Mesenchymal stem cell (in vitro differentiated cells and primary cell): Measurements from ENCODE around the gene MGLL.

Experiments
- DNase-seq: peaks from one replicate; pipeline ENCODE4 v3.0.0-alpha.2; 2013
- H2AFZ ChIP-seq: one replicate; pipeline ENCODE4 v1.6.1; 2013; ENCODE audit warnings: low read depth, mild to moderate bottlenecking, control low read depth, inconsistent platforms, low read length, moderate library complexity
- H2AK5ac ChIP-seq: 2 replicates; pipeline ENCODE4 v1.6.1; 2013; ENCODE audit warnings: low read length, moderate library complexity, mild to moderate bottlenecking, inconsistent platforms; ENCODE audit not compliant: severe bottlenecking
- H2BK120ac ChIP-seq: one replicate; pipeline ENCODE4 v1.6.1; 2013; ENCODE audit warnings: low read depth, mild to moderate bottlenecking, inconsistent platforms, low read length, moderate library complexity
- H2BK12ac ChIP-seq, 2 experiments: one replicate each; pipeline ENCODE4 v1.6.1; 2013; ENCODE audit warnings: inconsistent platforms in 2 of 2, low read length in 2 of 2, mild to moderate bottlenecking in 2 of 2, moderate library complexity in 2 of 2, control low read depth in 1 of 2
- H2BK15ac ChIP-seq: one replicate; pipeline ENCODE4 v1.6.1; 2013; ENCODE audit warnings: mild to moderate bottlenecking, low read depth, inconsistent platforms; ENCODE audit not compliant: poor library complexity, severe bottlenecking
- H2BK5ac ChIP-seq: 2 replicates; pipeline ENCODE4 v1.6.1; 2013; ENCODE audit warnings: low read depth, mild to moderate bottlenecking, low read length, control low read depth, inconsistent platforms; ENCODE audit not compliant: poor library complexity, severe bottlenecking
- H3K14ac ChIP-seq, 2 experiments: one replicate each; pipeline ENCODE4 v1.6.1; 2013; ENCODE audit warnings: inconsistent platforms in 2 of 2, low read length in 2 of 2, control low read depth in 1 of 2, mild to moderate bottlenecking in 1 of 2, moderate library complexity in 1 of 2
- H3K18ac ChIP-seq, 2 experiments: one replicate each; pipeline ENCODE4 v1.6.1; 2013; ENCODE audit warnings: inconsistent platforms in 2 of 2, low read length in 2 of 2, control low read depth in 1 of 2, low read depth in 1 of 2, mild to moderate bottlenecking in 1 of 2
- H3K23ac ChIP-seq, 2 experiments: one replicate each; pipeline ENCODE4 v1.6.1; 2013; ENCODE audit warnings: inconsistent platforms in 2 of 2, low read length in 2 of 2, mild to moderate bottlenecking in 2 of 2, moderate library complexity in 2 of 2, control low read depth in 1 of 2
- H3K27ac ChIP-seq: 2 replicates; pipeline ENCODE4 v1.5.1; 2013; ENCODE audit warnings: mild to moderate bottlenecking, moderate library complexity, low read length, control low read depth, inconsistent platforms; ENCODE audit not compliant: poor library complexity, severe bottlenecking
- H3K27me3 ChIP-seq, 2 experiments: 2 replicates each; pipeline versions ENCODE4 v1.6.1 to v1.7.0; 2013; ENCODE audit warnings: low read length in 2 of 2, mild to moderate bottlenecking in 2 of 2, moderate library complexity in 2 of 2, control low read depth in 1 of 2, inconsistent platforms in 1 of 2; ENCODE audit not compliant: control insufficient read depth in 1 of 2, insufficient read depth in 1 of 2
- H3K36me3 ChIP-seq, 2 experiments: 2 replicates each; pipeline versions ENCODE4 v1.6.1 to v1.7.0; 2013; ENCODE audit warnings: low read length in 2 of 2, control low read depth in 1 of 2, inconsistent platforms in 1 of 2, low read depth in 1 of 2, mild to moderate bottlenecking in 1 of 2; ENCODE audit not compliant: insufficient read depth in 2 of 2, control insufficient read depth in 1 of 2
- H3K4ac ChIP-seq, 2 experiments: one replicate each; pipeline ENCODE4 v1.6.1; 2013; ENCODE audit warnings: inconsistent platforms in 2 of 2, low read length in 2 of 2, mild to moderate bottlenecking in 2 of 2, moderate library complexity in 2 of 2, control low read depth in 1 of 2, low read depth in 1 of 2
- H3K4me1 ChIP-seq: 2 replicates; pipeline ENCODE4 v1.6.1; 2013; ENCODE audit warnings: low read depth, low read length, control low read depth; ENCODE audit not compliant: control insufficient read depth, insufficient read depth
- H3K4me2 ChIP-seq: 2 replicates; pipeline ENCODE4 v1.6.1; 2013; ENCODE audit warnings: low read length, mild to moderate bottlenecking, inconsistent platforms; ENCODE audit not compliant: poor library complexity, severe bottlenecking
- H3K4me3 ChIP-seq, 2 experiments: 2 replicates each; pipeline versions ENCODE4 v1.5.1 to v1.7.0; 2013; ENCODE audit warnings: low read length in 2 of 2, mild to moderate bottlenecking in 2 of 2, control low read depth in 1 of 2, low read depth in 1 of 2; ENCODE audit not compliant: insufficient read depth in 1 of 2
- H3K79me1 ChIP-seq: replicated peaks from 2 replicates; pipeline ENCODE4 v1.6.1; 2013; ENCODE audit warnings: mild to moderate bottlenecking, control low read depth, low read length, inconsistent platforms; ENCODE audit not compliant: poor library complexity, severe bottlenecking
- H3K9ac ChIP-seq: 2 replicates; pipeline ENCODE4 v1.7.0; 2013; ENCODE audit warnings: mild to moderate bottlenecking, low read length, moderate library complexity
- H3K9me3 ChIP-seq: 2 replicates; pipeline ENCODE4 v1.7.0; 2013; ENCODE audit warnings: mild to moderate bottlenecking, low read length; ENCODE audit not compliant: control insufficient read depth
- H4K8ac ChIP-seq: one replicate; pipeline ENCODE4 v1.6.1; 2013; ENCODE audit warnings: inconsistent platforms, mild to moderate bottlenecking, low read length, moderate library complexity
- H4K91ac ChIP-seq: one replicate; pipeline ENCODE4 v1.6.1; 2013; ENCODE audit warnings: mild to moderate bottlenecking, low read length, inconsistent platforms
- WGBS: methylation state at CpG from one replicate; pipeline ENCODE4 v1.1.7; 2013; ENCODE audit warnings: mixed read lengths; 5-methylcytosine and 5-hydroxymethylcytosine counted together

MGLL gene

DNA sequence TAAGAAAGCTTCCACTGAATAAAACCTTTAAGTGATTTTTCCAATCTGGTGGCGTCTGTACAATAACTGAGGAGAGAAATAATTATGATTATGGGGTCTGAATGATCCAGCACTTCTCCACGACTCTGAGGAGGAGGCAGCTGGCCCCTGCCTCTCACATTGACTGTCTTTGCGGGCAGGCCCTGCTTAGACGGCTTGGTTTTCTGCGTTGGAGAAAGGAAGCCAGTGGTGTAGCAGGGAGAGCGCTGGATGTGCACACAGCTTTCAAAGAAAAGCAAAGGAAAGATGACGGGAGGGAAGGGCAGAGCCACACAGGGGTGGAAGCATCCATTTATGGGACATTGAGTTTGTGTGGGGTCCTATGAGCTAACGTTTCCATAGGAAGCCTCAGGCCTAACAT lies 62.5 kb downstream of the MGLL start:
- 93% methylated on average over 8 of the region's 8 CpGs for WGBS
- Histone ChIP-seq H3K4me1 (peaks cover 30% of the 10 kb centered on the region), H3K36me3 (peaks cover 15 to 40% of the 10 kb centered on the region in 2 experiments)

DNA sequence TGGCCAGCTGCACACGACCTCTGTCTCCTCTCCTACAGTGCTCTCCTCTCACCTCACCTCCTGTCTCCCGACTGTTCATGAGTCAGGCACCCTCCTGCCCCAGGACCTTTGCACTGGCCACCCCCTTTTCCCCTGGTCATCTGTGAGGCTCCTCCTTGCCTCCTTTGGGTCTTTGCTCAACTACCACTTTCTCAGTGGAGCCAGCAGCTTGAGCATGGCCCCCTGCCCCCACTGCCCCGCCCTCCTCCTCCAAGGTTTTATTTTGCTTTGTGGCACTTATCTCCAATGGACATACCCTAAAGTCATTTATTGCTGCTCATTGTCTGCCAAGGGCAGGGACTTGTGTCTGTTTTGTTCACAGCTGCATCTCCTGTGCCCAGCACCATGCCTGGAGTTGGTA lies 64.3 kb downstream of the MGLL start:
- no peak overlapping the region for H3K14ac ChIP-seq
- H2BK12ac ChIP-seq = no peak overlapping the region
- peaks cover 24% of the 10 kb centered on the region for H3K4me1 ChIP-seq
- H2AK5ac ChIP-seq = no peak overlapping the region
- H3K4me2 ChIP-seq = no peak overlapping the region
- H2BK15ac ChIP-seq = no peak overlapping the region
- H3K36me3 ChIP-seq = peaks cover 20 to 51% of the 10 kb centered on the region in 2 experiments
- H3K4ac ChIP-seq = no peak overlapping the region
- no peak overlapping the region for H4K8ac ChIP-seq
- no peak overlapping the region for H3K18ac ChIP-seq
- no peak overlapping the region for H3K27ac ChIP-seq
- no peak overlapping the region for H3K4me3 ChIP-seq
- no peak overlapping the region for H2AFZ ChIP-seq
- no peaks in the 10 kb centered on the region for H3K9me3 ChIP-seq
- no peak overlapping the region for H2BK5ac ChIP-seq
- no peak overlapping the region for H2BK120ac ChIP-seq
- no peak overlapping the region for H4K91ac ChIP-seq
- no peaks in the 10 kb centered on the region for H3K27me3 ChIP-seq
- H3K9ac ChIP-seq = no peak overlapping the region
- H3K23ac ChIP-seq = no peak overlapping the region
- WGBS = 84% methylated on average over 3 of the region's 3 CpGs
- no peak for DNase-seq
- peaks cover 55% of the 10 kb centered on the region for H3K79me1 ChIP-seq

More for the DNA sequence above, 62.5 kb downstream of the MGLL start:
- no peak for DNase-seq
- Histone ChIP-seq H4K8ac (no peak overlapping the region), H2BK5ac (no peak overlapping the region), H2BK12ac (no peak overlapping the region), H3K18ac (no peak overlapping the region), H3K4ac (no peak overlapping the region), H3K27me3 (no peaks in the 10 kb centered on the region), H2BK120ac (no peak overlapping the region), H4K91ac (no peak overlapping the region), H2AFZ (no peak overlapping the region), H3K9me3 (no peaks in the 10 kb centered on the region), H3K4me2 (no peak overlapping the region), H2BK15ac (no peak overlapping the region), H3K14ac (no peak overlapping the region), H3K9ac (no peak overlapping the region), H3K27ac (no peak overlapping the region), H3K4me3 (no peak overlapping the region), H3K79me1 (peaks cover 56% of the 10 kb centered on the region), H2AK5ac (no peak overlapping the region), H3K23ac (no peak overlapping the region)

DNA sequence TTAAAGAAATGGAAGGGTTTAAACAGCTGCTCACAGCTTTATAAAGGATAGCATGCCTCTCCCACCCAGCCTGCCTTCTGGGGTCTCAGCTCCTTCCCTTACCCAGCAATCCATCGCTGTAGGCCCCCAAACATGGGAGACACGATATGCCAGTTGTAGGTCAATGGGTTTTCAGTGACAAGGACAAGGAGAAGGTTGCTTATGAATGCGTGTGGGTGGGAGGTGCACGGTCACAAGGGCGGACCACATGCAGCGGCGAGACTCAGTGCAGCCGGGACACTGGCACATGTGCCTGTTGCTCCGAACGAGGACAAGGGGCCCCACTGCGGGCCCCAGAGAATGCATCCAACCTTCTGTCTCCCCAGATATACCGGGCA lies 67.0 kb downstream of the MGLL start:
- Histone ChIP-seq H2BK15ac (no peak overlapping the region), H3K9ac (no peak overlapping the region), H2AK5ac (no peak overlapping the region), H3K27ac (no peak overlapping the region), H3K27me3 (no peaks in the 10 kb centered on the region), H2BK120ac (no peak overlapping the region), H3K79me1 (peaks cover 44% of the 10 kb centered on the region), H3K4me3 (no peak overlapping the region), H4K91ac (no peak overlapping the region), H3K14ac (no peak overlapping the region), H3K18ac (no peak overlapping the region), H3K9me3 (no peaks in the 10 kb centered on the region), H4K8ac (no peak overlapping the region), H2AFZ (no peak overlapping the region), H3K4ac (no peak overlapping the region), H3K4me1 (peaks cover 17% of the 10 kb centered on the region), H3K23ac (no peak overlapping the region), H2BK5ac (no peak overlapping the region), H3K4me2 (no peak overlapping the region), H2BK12ac (no peak overlapping the region), H3K36me3 (peaks cover 18 to 39% of the 10 kb centered on the region in 2 experiments)
- WGBS = 95% methylated on average over 10 of the region's 12 CpGs
- no peak for DNase-seq

DNA sequence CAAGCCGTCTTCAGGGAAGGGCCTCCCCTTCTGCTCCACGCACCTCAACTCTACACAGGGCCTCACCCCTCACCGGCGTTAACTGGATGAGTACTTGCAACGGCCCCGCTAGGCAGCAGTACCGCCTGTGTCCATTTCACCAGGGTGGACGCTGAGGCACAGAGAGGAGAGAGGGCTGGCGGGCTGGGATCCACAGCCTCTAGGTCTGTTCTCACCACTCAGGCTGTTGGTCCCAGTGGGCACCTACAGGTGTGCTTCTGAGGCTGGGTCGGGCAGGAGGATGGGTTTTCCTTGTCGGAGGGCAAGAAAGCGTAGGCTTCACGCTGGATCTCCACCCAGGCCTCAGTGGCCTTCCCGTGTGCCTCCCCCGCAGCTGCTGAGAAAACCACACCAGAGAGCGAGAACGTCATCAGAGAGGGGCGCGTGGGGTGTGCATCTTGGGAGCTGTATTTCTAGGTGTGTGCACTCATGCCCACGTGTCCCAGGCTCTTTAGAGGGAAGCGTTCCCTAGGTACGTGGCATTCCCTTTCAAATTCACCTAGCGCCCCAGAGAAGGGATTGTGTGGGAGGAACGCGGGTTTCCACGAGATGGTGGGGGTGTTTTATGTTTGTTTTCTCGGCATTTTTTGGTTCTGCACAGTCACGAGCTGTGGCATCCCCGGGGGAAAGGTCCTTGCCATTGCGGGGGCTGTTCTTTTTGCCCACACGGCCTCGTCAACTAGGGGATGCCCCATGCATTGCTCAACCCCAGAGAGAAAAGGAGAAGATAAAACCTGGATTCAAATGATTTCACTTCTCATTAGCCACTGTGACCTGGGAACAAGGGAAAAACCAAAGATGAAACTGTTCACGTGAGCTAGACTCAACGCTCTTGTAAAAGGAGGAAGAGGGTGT lies 67.7 kb downstream of the MGLL start:
- no peak overlapping the region for H4K8ac ChIP-seq
- no peak overlapping the region for H3K9ac ChIP-seq
- H2BK5ac ChIP-seq = no peak overlapping the region
- no peak overlapping the region for H3K14ac ChIP-seq
- no peak overlapping the region for H2BK15ac ChIP-seq
- peaks cover 11 to 33% of the 10 kb centered on the region in 2 experiments for H3K36me3 ChIP-seq
- WGBS = 93% methylated on average over 34 of the region's 34 CpGs
- no peaks in the 10 kb centered on the region for H3K9me3 ChIP-seq
- no peak overlapping the region for H3K18ac ChIP-seq
- no peaks in the 10 kb centered on the region for H3K27me3 ChIP-seq
- no peak overlapping the region for H2BK12ac ChIP-seq
- no peak overlapping the region for H3K4me3 ChIP-seq
- H3K23ac ChIP-seq = no peak overlapping the region
- H4K91ac ChIP-seq = no peak overlapping the region
- no peak overlapping the region for H2AK5ac ChIP-seq
- peaks cover 38% of the 10 kb centered on the region for H3K79me1 ChIP-seq
- H3K4me2 ChIP-seq = no peak overlapping the region
- H3K4me1 ChIP-seq = peaks cover 23% of the 10 kb centered on the region
- no peak overlapping the region for H2AFZ ChIP-seq
- H3K4ac ChIP-seq = no peak overlapping the region
- no peak overlapping the region for H3K27ac ChIP-seq
- no peak for DNase-seq
- no peak overlapping the region for H2BK120ac ChIP-seq
